MCF 10A (cell line): ENCODE data around the gene E2F1. TPM values are rescaled to one million over a fixed set of nuclear protein-coding genes. Genes with fewer than 3 reads are reported as not detected.

Experiments
- BruUV-seq: library from RNA; stranded (reverse); fragments of 400-500 nt; replicated peaks from 2 replicates; lab custom pipeline; 2021; lab: Mats Ljungman, UMichigan
- CTCF ChIA-PET: fragments of 300-600 bp; sonication (Branson Sonifier 250); formaldehyde crosslinking; extraction: SDS; loops from one replicate; lab custom pipeline; 2021; ENCODE audit warnings: antibody characterized with exemption, inconsistent platforms; lab: Yijun Ruan, JAX
- POLR2A ChIA-PET: fragments of 300-600, 350-650 bp; sonication (Branson Sonifier 250); formaldehyde crosslinking; extraction: SDS; loops from one replicate; lab custom pipeline; 2020; ENCODE audit warnings: antibody characterized with exemption, inconsistent platforms; lab: Yijun Ruan, JAX
- DNase-seq: peaks from one replicate; pipeline ENCODE4 v3.0.0-alpha.2; 2018; ENCODE audit not compliant: unreplicated experiment
- H3K27ac Mint-ChIP-seq: one replicate; pipeline ENCODE4 v1.8.0; 2022; ENCODE audit warnings: mild to moderate bottlenecking, low read depth, mixed read lengths; ENCODE audit not compliant: unreplicated experiment
- H3K27me3 Mint-ChIP-seq: one replicate; pipeline ENCODE4 v1.8.0; 2022; ENCODE audit warnings: mixed read lengths; ENCODE audit not compliant: insufficient read depth, unreplicated experiment
- H3K36me3 Mint-ChIP-seq: one replicate; pipeline ENCODE4 v1.8.0; 2022; ENCODE audit warnings: mild to moderate bottlenecking, moderate library complexity, mixed read lengths; ENCODE audit not compliant: insufficient read depth, unreplicated experiment
- H3K4me1 Mint-ChIP-seq: one replicate; pipeline ENCODE4 v1.8.0; 2022; ENCODE audit warnings: mixed read lengths; ENCODE audit not compliant: insufficient read depth, unreplicated experiment
- H3K4me3 Mint-ChIP-seq: one replicate; pipeline ENCODE4 v1.8.0; 2022; ENCODE audit warnings: mild to moderate bottlenecking, moderate library complexity, mixed read lengths; ENCODE audit not compliant: unreplicated experiment
- H3K9me3 Mint-ChIP-seq: one replicate; pipeline ENCODE4 v1.8.0; 2022; ENCODE audit warnings: mixed read lengths; ENCODE audit not compliant: unreplicated experiment
- intact Hi-C: fragments of 100-400 bp; cut with micrococcal nuclease; formaldehyde crosslinking; loops from 2 replicates; pipeline ENCODE4 v1.14.1; 2022
- total RNA-seq: library from RNA; stranded (reverse); gene quantifications from 2 replicates; pipeline ENCODE4 v1.2.3, GENCODE V29; 2022
- TF ChIP-seq, protein P1 (sequence below): fragments of 200-600 bp; IDR thresholded peaks from one replicate; pipeline ENCODE4 v1.8.0; 2022; ENCODE audit warnings: antibody characterized with exemption, mild to moderate bottlenecking; ENCODE audit not compliant: unreplicated experiment

E2F1 gene
- total RNA-seq, 1 experiment from 2014 or later = 3.7 TPM

DNA sequence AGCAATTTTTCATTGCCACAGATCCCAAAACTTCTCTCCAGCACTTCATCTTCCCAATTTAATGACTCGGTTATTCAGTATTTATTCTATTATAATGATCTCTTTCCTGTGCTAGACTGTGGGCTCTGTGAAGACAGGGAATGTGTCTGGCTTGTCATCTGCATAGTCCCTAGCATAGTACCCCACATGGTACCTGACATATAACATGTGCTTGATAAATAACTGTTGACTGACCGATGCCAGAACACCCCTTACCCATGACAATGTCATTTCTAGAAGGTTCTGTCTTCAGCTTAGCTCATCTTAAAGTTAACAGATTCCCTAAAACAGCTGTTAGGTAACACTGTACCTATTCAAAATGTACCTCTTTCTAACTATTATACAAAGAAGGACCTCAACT is 30.3 kb upstream of the E2F1 start:
- TF ChIP-seq, protein P1, sequence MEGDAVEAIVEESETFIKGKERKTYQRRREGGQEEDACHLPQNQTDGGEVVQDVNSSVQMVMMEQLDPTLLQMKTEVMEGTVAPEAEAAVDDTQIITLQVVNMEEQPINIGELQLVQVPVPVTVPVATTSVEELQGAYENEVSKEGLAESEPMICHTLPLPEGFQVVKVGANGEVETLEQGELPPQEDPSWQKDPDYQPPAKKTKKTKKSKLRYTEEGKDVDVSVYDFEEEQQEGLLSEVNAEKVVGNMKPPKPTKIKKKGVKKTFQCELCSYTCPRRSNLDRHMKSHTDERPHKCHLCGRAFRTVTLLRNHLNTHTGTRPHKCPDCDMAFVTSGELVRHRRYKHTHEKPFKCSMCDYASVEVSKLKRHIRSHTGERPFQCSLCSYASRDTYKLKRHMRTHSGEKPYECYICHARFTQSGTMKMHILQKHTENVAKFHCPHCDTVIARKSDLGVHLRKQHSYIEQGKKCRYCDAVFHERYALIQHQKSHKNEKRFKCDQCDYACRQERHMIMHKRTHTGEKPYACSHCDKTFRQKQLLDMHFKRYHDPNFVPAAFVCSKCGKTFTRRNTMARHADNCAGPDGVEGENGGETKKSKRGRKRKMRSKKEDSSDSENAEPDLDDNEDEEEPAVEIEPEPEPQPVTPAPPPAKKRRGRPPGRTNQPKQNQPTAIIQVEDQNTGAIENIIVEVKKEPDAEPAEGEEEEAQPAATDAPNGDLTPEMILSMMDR = no peak
- BruUV-seq = no TSS peak
- Mint-ChIP-seq H3K27me3 (no peaks in the 10 kb centered on the region), H3K9me3 (peaks cover 7% of the 10 kb centered on the region), H3K27ac (no peak overlapping the region), H3K4me3 (no peak overlapping the region), H3K4me1 (peaks cover 9% of the 10 kb centered on the region), H3K36me3 (peaks cover 28% of the 10 kb centered on the region)
- intact Hi-C loops = no loop called here
- CTCF ChIA-PET = interaction anchor here (0.6 to 1.6 kb wide), 3 partner anchors 31 to 353 kb away, joined by 3 to 4 read pairs (median 3); no protein-coding TSS in a partner anchor
- POLR2A ChIA-PET = no interaction called here
- DNase-seq = no peak

DNA sequence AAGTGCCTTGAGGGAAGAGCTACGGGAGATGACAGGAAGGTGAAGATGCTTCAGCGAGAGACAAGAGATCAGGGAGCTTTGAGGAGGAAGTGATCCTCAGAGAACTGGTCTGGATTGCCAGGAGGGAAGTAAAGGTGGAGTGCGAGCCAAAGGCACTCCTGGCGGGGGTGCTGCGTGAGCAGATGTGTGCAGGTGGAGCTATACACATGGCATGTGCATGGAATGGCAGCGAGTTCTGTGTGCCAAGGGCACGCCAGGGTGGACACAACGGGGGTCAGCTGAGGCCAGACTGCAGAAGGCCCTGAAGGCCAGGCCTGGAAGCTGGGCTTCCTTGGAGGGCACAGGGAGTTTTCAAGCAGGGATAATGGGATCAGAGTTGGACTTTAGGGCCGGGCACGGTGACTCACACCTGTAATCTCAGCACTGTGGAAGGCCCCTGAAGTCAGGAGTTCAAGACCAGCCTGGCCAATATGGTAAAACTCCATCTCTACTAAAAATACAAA is 27.7 kb upstream of the E2F1 start:
- Mint-ChIP-seq H3K36me3 (peaks cover 31% of the 10 kb centered on the region), H3K9me3 (no peaks in the 10 kb centered on the region), H3K4me3 (no peak overlapping the region), H3K4me1 (peaks cover 20% of the 10 kb centered on the region), H3K27ac (no peak overlapping the region), H3K27me3 (no peaks in the 10 kb centered on the region)
- TF ChIP-seq, protein P1 = no peak
- ChIA-PET CTCF (interaction anchor here (0.7 kb wide), 1 partner anchor 39 kb away, joined by 3 read pairs; no protein-coding TSS in a partner anchor), POLR2A (no interaction called here)
- no peak for DNase-seq
- BruUV-seq = no TSS peak
- intact Hi-C loops = no loop called here

DNA sequence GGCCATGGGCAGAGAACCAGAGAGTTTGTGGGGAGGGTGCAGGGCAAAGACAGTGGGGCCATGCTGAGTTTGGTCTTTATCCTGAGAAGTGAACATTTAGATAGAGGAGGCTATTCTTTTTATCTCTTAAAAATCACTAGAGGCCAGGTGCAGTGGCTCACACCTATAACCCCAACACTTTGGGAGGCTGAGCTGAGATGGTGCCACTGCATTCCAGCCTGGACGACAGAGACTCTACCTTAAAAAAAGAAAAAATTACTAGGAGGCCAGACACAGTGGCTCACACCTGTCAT is 25.2 kb upstream of the E2F1 start:
- BruUV-seq = no TSS peak
- ChIA-PET POLR2A (no interaction called here), CTCF (interaction anchor here (0.6 kb wide), 1 partner anchor 292 kb away, joined by 3 read pairs; no protein-coding TSS in a partner anchor)
- intact Hi-C loops = no loop called here
- TF ChIP-seq, protein P1 = no peak
- Mint-ChIP-seq H3K4me3 (no peak overlapping the region), H3K9me3 (no peaks in the 10 kb centered on the region), H3K4me1 (peaks cover 17% of the 10 kb centered on the region), H3K36me3 (peaks cover 31% of the 10 kb centered on the region), H3K27me3 (no peaks in the 10 kb centered on the region), H3K27ac (no peak overlapping the region)
- DNase-seq = no peak

DNA sequence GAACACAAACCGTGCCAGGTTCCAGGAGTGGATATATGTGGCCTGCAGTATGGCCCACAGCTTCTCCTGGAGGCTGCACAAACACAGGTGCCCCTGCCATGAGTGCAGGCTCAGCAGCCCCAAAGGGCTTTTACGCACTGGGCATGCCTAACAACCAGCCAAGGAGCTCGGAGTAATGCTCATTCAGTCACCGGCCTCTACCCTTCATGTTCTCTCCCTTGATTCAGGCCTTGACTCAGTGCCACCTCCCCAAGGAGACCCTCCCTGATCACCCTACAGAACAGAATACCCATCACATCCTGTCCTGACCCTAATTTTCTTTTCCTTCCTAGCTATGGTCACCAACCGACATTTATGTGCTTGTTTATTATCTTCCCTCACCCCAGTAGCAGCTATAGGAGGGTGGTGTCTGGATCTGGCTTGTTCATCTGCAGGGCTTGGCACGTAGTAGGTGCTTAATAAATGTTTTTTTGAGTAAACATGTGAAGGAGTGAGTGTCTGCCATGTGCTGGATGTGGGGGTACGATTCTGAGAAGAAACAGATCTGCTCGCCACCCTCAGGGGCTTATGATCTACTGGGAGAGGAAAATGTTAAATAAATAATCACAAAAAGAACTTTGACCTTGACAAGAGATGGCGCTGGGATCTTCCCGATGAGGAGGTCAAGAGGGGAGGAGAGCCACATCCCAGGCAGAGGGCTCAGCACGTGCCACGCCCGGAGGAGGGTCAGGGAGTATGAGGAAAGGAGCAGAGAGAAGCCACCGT is 24.7 kb upstream of the E2F1 start:
- intact Hi-C loops = no loop called here
- DNase-seq = no peak
- no TSS peak for BruUV-seq
- Mint-ChIP-seq H3K9me3 (no peaks in the 10 kb centered on the region), H3K27ac (no peak overlapping the region), H3K4me1 (peaks cover 17% of the 10 kb centered on the region), H3K4me3 (peak overlapping the region; percentile 15), H3K36me3 (peaks cover 31% of the 10 kb centered on the region), H3K27me3 (no peaks in the 10 kb centered on the region)
- TF ChIP-seq, protein P1 = no peak
- ChIA-PET CTCF (interaction anchor here (0.5 to 0.6 kb wide), 2 partner anchors 47 to 292 kb away, joined by 3 read pairs; no protein-coding TSS in a partner anchor), POLR2A (interaction anchor here (0.5 kb wide), 1 partner anchor 64 kb away, joined by 3 read pairs; no protein-coding TSS in a partner anchor)
